NAMALWA (cell line): ENCODE measurements around the gene KDM4D.
"Not testable (repeated sequence)": the region's sequence is repeated elsewhere in the genome, so short reads cannot be mapped to it uniquely, and the experiment has no call there.

Source experiments
- DNase-seq: peaks from one replicate; pipeline ENCODE4 v3.0.0-alpha.2; 2015; ENCODE audit warnings: low spot score

The KDM4D gene

DNA sequence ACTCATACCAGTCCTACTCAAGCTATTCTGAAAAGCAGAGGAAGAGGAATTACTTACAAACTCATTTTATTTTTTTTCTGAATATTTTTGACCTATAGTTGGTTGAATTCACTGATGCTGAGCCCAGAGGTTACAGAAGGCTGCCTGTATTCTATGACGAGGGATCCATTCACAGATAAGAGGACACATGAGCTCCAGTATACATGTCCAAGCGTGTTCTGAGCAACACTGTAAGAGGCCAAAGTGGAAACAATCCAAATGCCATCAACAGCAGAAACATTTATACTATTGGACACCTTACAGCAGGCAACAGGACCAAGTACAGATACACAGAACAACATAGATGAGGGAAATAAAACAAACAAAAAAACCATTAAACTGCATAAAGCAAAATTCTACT lies 61.8 kb downstream of the KDM4D start:
- DNase-seq: no peak

DNA sequence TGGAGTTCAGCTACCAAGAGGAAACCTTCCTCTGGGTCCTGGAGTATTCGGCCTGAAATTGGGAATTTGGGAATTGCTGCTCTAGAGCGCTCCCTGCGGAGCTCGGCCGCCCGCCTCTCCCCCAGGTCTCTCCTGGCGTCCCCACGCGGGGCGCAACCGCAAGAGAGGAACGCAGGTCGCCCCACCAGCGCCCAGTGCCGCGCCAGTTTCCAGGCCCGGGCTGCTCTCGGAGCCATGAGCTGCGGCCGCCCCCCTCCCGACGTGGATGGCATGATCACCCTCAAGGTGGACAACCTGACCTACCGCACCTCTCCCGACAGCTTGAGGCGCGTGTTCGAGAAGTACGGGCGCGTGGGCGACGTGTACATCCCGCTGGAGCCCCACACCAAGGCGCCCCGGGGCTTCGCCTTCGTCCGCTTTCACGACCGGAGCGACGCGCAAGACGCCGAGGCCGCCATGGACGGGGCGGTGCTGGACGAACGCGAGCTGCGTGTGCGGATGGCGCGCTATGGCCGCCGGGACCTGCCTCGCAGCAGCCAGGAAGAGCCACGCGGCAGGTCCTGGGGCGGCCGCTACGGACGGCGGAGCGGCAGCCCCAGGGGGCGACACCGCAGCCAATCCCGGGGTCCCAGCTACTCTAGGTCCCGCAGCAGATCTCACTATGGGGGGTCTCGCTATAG lies 64.0 kb downstream of the KDM4D start:
- DNase-seq: not testable (repeated sequence)

DNA sequence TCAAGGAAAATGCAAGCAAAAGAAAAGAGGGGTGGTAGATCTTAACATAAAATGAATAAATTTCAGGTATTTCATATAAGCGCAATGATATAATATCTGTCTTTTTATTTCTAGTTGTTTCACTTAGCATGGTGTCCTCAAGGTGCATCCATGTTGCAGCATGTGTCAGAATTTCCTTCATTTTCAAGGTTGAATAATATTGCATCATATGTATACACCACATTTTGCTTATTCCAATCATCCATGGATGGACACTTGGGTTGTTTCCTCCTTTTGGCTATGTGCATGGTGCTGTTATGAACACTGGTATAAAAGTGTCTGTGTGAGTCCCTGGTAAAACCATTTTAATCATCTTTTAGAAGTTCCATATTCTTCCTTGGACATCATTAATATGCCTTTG lies 68.7 kb downstream of the KDM4D start:
- DNase-seq: no peak

DNA sequence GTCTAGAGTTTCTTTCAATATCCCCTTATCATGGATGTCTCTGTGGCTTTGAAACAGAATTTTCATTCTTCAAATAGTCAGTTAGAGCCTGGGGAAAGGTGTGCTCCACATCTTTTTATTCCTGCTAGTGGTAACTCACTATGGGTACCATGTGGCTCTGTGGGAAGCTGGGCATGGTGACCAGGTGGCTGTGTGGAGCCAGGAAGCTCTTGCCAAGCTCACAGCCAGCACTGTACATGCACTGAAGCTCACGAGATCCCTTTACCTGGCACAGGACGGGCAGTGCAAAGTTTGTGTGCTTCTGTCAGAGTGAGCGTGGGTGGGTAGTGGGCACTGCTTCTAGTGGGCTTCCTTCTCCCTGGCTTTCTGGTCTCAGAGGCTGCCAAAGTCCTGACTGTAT lies 69.4 kb downstream of the KDM4D start:
- no peak for DNase-seq

DNA sequence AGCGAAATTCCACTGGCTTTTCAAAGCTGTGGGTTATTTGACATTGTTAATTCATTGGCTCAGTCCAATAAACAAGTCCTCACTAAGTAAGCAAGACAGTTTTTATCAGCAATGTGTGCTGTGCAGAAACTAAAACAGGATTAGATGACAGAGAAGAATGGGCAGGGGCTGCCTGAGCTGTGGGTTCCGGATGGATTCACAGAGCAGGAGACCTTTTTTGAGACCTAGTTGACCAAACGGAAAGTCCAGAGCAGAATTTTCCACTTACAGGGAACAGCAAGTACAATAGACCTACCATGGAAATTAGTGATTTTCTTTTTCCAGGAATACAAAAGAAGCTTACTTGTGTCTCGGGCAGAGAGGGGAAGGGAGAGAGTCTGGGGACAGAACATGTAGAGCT lies 70.5 kb downstream of the KDM4D start:
- DNase-seq: no peak

DNA sequence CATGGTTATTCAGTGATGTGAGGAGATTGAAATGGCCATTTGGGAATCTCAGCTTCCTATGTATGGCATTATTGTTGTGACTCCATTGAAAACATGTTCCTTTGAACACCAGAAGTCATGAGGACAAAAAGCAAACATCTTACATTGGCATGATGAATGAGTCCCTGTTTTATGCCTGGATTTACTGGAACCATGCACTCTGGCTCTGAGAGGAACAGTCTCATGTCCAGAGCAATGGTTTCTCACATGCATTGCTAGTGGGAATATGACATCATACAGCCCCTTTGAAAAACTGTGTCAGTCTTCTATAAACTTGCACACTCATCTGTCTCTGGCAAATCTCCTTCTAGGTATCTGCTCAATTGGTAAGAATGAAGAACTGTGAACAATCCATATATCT lies 72.3 kb downstream of the KDM4D start:
- DNase-seq: no peak
